GM18951 (cell line): ENCODE measurements around the gene MAP3K9.

Source experiments
- POLR2A ChIP-seq: IDR thresholded peaks from 4 replicates; pipeline ENCODE4 v1.6.1; 2011; ENCODE audit warnings: mild to moderate bottlenecking; ENCODE audit not compliant: insufficient read length, insufficient read depth; ENCODE audit errors: extremely low read depth
- in situ Hi-C: fragments of 300-500 bp; cut with MboI; formaldehyde crosslinking; loops from one replicate; pipeline ENCODE4 v1.12.0; 2022; ENCODE audit warnings: low sequenced_read_pairs, mixed read lengths, inconsistent platforms; ENCODE audit not compliant: unreplicated experiment

MAP3K9 gene

DNA sequence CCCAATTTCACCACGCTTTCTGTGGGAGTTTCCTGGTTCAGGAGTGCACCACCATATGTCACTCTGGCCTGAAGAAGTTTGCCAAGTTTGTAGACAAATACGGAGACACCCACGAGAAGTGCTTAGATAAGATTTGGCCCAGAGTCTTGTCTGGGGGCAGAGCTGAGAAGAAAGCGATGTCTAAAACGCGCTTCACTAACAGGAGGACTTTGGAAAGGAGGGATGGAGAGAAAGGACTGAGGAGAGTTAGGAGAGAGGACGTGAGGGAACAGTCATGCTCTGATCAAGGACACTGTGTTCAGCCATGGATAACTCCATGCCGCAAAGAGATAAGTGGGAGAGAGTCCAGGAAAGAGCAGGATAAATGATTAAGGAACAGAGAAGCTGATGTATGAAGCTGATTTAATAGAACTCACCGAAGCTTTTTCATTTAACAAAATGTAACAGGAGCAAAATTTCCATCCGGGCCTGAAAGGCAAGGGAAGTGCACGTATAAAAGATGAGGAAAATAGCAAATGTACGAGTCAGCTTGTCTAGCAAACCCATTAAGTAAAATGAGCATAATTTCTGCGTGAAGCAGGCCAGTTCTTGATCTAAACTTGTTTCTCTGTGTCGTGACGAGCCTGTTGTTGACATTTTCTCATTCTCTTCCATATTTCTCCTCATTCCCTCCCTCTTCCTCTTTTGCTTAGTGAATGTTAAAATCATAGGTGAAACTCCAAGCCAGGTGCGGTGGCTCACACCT is 23.4 kb upstream of the MAP3K9 start:
- TF ChIP-seq POLR2A = no peak
- in situ Hi-C loops = no loop called here

DNA sequence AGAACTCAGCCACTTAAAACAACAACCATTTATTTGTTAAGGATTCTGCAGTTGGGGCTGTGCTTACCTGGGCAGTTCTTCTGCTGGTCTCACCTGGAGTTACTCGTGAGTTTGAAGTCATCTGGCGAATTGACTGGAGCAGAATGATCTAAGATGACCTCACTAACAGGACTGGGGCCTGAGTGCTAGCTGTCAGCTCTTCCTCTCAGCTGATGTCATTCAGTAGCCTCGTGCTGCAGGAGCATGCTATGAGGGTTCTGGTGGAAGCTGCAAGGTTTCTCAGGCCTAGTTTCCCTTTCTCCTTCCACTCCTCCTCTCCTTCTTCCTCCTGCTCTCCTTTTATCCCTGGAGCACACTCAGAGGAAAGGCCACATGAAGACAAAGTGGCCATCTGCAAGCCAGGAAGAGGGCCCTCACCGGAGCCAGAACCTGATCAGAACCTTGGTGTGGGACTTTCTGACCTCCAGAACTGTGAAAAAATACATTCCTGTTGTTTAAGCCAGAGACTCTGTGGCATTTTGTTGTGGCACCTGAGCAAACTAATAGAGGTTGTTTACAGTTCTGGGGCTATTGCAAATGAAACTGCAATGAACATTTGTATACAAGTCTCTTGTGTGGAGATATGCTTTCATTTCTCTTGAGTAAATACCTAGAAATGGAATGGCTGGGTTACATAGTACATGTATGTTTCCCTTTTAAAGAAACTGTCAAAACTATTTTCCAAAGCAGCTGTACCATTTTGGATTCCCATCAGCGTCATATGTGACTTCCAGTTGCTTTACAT is 21.9 kb upstream of the MAP3K9 start:
- in situ Hi-C loops = no loop called here
- TF ChIP-seq POLR2A = no peak

DNA sequence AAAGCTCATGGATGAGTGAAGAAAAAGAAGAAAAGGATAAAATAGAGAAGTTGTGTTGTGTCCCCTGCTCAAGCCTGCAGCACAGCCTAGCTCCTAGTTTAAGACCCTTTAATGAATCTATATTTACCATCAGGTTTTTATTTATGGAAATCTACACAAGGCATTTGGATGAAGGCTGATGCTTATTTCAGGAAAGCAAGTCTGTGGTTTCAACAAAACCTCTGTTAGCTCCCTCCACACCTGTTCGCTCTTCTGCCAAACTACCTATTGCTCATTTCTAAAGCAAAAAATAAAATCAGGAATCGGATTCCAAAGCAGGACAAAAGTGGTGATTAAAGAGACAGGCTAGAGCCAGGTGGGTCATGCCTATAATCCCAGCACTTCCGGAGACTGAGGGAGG is 18.9 kb upstream of the MAP3K9 start:
- in situ Hi-C loops = no loop called here
- TF ChIP-seq POLR2A = no peak

DNA sequence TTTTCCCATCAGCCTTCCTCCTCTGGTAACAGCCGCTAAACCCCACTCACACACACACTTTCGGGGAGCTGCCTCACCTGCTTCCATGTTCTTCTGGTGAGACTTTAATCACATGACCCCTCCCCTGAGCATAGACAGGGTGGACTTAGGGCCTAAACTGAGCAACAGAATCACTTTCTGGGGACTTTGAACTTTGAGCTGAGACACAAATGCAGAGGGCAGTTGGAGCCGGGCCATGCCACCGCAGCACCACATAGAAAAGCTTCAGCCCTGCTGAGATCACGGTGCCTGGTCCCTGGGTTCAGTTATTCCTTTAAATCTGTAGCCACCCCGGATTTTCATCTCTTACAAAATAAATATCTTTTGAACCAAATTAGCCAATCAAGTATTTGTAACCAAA is 18.4 kb upstream of the MAP3K9 start:
- in situ Hi-C loops = no loop called here
- TF ChIP-seq POLR2A = no peak

DNA sequence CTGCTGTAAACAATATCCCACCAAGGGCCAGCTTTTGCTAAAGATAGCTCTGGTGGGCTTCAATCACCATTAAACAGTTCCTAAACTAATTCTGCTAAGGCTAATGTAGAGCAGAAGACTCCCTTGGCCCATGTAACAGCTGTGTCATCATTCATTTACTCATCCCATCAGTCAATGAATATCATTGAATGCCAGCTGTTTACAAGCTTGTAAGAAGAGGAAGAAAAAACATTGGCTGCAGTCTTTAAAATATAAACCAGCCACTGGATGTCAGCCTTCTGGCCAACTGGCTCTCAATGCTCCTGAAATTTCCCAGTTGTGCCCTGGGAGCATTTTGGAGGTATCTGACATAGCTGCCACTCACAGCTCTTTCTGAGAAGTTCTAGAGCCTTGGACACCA is 18.0 kb upstream of the MAP3K9 start:
- in situ Hi-C loops = no loop called here
- TF ChIP-seq POLR2A = no peak

DNA sequence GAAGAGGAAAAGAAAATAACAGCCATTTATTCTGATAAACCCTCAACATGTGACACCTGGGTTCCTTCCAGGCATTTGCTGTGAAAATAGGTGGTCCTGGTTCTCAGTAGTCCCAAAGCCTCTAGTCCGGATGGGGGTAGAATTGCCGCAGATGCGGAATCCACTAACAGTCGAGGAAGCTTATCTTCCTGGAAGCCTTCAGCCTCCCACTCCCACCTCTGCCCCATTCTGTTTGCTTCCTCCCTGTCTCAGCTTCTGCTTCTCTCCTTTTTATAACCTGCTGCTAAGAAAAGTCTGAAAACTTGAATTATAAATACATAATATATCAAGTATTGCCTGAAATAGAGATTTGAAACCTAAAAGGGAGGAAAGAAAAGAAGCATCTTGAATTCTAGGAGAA is 14.0 kb upstream of the MAP3K9 start:
- TF ChIP-seq POLR2A = no peak
- in situ Hi-C loops = no loop called here

DNA sequence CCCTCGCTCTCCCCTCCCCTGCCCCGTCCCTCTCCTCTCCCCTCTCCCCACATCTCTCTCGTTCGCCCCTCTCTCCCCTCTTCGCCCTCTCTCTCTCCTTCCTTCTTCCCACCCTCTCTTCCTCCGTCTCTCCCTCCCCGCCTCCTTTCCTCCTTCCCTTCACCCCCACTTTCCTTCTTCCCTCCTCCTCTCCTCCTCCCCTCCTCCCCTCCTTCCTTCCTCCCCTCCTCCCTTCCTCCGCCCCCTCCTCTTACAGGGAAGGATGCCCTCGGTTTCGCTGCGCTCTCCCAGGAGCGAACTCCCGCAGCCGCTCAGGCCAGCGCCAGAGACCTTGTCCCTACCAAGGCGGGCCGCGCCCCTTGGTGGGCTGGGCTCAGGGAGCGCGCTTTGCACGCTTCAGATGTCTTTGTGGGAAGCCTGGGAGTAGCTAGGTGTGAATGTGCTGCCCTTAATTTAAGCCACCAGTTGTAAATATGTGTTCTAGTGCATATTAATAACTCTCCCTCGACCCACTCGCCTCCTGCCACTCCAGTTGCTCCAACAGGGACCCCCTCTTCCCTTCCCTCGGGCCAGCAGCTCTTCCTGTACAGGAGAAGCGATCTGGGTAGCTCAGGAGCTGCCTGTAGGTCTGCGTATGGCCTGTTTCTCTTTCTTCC is 13.3 kb upstream of the MAP3K9 start:
- no peak for TF ChIP-seq POLR2A
- in situ Hi-C loops = no loop called here

DNA sequence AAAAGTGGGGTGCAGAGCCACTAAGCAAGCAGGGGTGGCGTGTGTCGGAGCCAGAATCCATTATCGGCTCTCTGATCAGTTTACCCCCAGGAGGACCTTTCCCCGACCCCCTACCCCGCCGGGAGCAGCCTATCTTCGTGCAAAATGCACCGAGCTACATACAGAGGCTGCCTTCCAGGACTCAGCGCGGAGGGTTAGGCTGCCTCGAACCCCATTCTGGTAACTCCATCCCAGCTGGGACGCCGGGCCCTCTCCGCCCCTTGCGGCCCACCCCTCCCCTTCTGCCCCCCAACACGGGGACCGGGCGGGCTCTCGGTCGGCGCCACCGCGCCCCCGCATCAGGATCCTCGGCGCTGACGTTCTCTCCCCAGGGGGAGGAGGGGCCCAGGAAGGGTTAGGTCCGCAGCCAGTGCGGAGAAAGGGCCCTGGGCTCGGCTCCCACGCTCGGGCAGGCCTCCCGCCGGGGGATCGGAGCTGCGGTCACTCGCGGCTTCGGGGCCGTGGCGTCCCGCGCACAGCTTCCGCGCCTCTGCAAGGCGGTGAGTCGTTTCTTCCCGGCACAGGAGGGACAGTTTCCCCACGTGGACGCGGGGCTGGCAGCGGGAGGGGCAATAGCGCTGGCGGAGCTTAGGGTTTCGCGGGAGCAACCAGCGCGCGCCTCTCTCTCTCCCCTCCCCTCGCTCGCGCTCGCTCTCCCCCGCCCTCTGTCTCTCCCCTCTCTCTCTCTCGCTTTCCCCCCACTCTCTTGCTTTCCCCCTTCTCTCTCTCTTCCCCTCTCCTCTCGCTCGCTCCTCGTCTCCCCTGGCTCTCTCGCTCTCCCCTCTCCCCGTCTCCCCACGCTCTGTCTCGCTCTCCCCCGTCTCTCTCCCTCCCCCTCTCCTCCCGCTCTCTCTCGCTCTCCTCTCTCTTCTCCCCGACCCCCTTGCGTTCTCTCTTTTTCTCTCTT is 12.5 kb upstream of the MAP3K9 start:
- peak; percentile 42 for TF ChIP-seq POLR2A
- in situ Hi-C loops = no loop called here

DNA sequence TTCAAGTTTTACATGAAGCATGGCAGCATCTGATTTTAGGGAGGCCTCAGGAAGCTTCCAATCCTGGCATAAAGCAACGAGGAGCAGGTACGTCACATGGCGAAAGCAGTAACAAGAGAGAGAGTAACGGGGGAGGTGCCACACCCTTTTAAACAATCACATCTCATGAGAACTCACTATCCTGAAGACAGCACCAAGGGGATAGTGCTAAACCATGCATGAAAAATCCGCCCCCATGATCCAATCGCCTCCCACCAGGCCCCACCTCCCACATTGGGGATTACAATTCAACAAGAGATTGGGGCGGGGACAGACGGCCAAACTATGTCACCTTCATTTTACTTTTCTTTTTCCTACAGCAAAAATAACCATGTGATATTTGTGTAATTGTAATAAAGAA is 7.2 kb upstream of the MAP3K9 start:
- no peak for TF ChIP-seq POLR2A
- in situ Hi-C loops = loop anchor here (10.0 kb wide), 2 partner anchors 158 to 192 kb away; no protein-coding TSS in a partner anchor

DNA sequence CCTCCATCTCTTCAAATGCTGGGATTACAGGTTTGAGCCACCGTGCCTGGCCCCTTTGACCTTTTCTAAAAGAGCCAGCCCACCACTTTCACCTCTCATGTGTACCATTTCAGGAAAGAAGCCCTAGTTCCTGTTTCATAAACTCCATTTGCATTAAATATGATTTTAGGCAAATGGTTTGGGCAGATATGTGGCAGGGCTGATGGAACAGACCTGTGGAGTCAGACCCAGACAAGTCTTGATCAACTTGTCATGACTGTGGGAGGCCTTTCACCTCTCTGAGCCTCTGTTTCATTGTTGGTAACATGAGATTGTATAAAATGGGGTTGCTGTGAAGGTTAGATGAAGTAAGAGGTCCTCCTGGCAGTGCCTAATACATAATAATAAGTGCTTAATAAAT is 5.2 kb upstream of the MAP3K9 start:
- in situ Hi-C loops = loop anchor here (10.0 kb wide), 2 partner anchors 160 to 190 kb away; no protein-coding TSS in a partner anchor
- no peak for TF ChIP-seq POLR2A

DNA sequence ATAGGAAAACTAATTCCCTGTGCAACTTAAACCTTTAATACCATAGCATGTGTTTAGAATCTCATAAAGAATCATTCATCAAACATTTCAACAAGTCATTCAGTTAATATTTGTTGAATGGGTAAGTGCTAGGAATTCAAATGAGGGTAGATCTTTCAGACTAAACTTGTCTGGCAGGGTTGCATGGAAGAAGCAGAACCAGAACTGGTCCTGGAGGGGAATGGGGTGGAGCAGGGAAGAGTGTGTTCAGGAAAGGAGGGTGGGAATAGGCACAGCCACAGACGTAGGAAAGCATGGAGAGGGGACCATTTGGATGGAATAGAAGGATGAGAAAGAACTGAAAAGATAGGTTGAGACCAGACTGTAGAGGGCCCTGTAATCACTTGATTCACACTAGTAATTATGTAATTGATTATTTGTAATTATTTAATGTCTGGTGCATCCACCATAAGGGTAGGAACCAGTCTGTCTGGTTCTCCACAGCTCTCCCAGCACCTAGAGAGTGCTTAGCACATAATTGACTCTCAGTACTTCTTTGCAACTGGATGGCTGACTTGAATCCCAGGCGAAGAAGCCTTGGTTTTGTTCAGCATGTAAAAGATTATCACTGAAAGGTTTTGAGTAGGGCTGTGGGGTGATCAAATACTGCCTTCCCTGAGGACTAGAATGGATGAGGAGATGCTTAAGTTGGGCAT is 3.0 kb upstream of the MAP3K9 start:
- in situ Hi-C loops = loop anchor here (10.0 kb wide), 2 partner anchors 163 to 187 kb away; no protein-coding TSS in a partner anchor

DNA sequence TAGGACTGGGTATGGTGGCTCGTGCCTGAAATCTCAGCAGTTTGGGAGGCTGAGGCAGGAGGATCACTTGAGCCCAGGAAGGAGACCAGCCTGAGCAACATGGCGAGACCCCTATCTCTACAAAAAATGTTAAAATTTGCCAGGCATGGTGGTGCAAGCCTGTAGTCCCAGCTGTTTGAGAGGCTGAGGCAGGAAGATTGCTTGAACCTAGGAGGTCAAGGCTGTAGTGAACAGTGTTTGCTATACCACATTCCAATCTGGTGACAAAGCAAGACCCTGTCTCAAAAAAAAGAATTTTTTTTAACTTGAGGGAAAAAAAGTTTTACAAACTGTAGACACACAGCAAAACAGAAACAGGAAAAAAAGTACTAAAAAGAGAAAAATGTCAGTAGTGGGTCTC is 2.3 kb upstream of the MAP3K9 start:
- in situ Hi-C loops = loop anchor here (10.0 kb wide), 2 partner anchors 163 to 187 kb away; no protein-coding TSS in a partner anchor
- TF ChIP-seq POLR2A = no peak

More for the DNA sequence above, 3.0 kb upstream of the MAP3K9 start:
- no peak for TF ChIP-seq POLR2A
